Measurements from ENCODE around the gene ATP2B1.
A peak's percentile ranks its signal among the peaks of the same experiment; 100 is the strongest.

Gene ATP2B1

GRCh38 chr12:89575374-89575773 lies 133.3 kb downstream of the ATP2B1 start:
- H3K36me3 ChIP-seq (ENCODE audit: control insufficient read depth in 2 of 2, insufficient read depth in 1 of 2, low read length in 2 of 2), result no peaks in the 10 kb centered on the region
- POLR2A ChIA-PET, result no interaction called here
- H3K27ac ChIP-seq (ENCODE audit: extremely low read depth, low read depth, low read length), result no peak overlapping the region
- H3K9me3 ChIP-seq (ENCODE audit: control insufficient read depth, insufficient read depth, low read depth, low read length), result no peaks in the 10 kb centered on the region
- TF ChIP-seq ZNF629 (tag by site-specific recombination; IDR thresholded peaks at IDR 0.05) (no peak), ZNF416 (tag by site-specific recombination; IDR thresholded peaks at IDR 0.05) (no peak), ZIC2 (tag by site-specific recombination; IDR thresholded peaks at IDR 0.05) (no peak), ZNF510 (tag by site-specific recombination; IDR thresholded peaks at IDR 0.05; ENCODE audit: insufficient replicate concordance) (no peak), ZNF121 (tag by site-specific recombination; IDR thresholded peaks at IDR 0.05) (no peak), PRDM6 (tag by site-specific recombination; IDR thresholded peaks at IDR 0.05) (0 out of 2 replicates have a peak, but pooled peaks have one; percentile 54), KLF7 (tag by site-specific recombination; IDR thresholded peaks at IDR 0.05; ENCODE audit: borderline replicate concordance) (no peak), ZNF341 (tag by site-specific recombination; IDR thresholded peaks at IDR 0.05; ENCODE audit: low read depth) (no peak)
- peaks cover 11% of the 10 kb centered on the region for H3K4me1 ChIP-seq (ENCODE audit: control insufficient read depth, insufficient read depth, low read length)
- no peak overlapping the region for H3K4me3 ChIP-seq (ENCODE audit: low read depth, low read length)
- CTCF ChIA-PET, result no interaction called here

- Histone ChIP-seq H3K27ac (ENCODE audit: extremely low read depth, low read depth, low read length) (no peak overlapping the region), H3K9me3 (ENCODE audit: control insufficient read depth, insufficient read depth, low read depth, low read length) (no peaks in the 10 kb centered on the region), H3K4me1 (ENCODE audit: control insufficient read depth, insufficient read depth, low read length) (peaks cover 11% of the 10 kb centered on the region), H3K36me3 (ENCODE audit: control insufficient read depth in 2 of 2, insufficient read depth in 1 of 2, low read length in 2 of 2) (no peaks in the 10 kb centered on the region), H3K4me3 (ENCODE audit: low read depth, low read length) (no peak overlapping the region)
- TF ChIP-seq MYNN (tag by site-specific recombination; IDR thresholded peaks at IDR 0.05; ENCODE audit: borderline replicate concordance) (no peak), ZNF148 (tag by site-specific recombination; IDR thresholded peaks at IDR 0.05; ENCODE audit: borderline replicate concordance) (no peak), ZNF692 (tag by site-specific recombination; IDR thresholded peaks at IDR 0.05) (no peak), GLI2 (tag by site-specific recombination; IDR thresholded peaks at IDR 0.05; ENCODE audit: borderline replicate concordance, low read depth) (no peak), ZBTB8A (tag by site-specific recombination; IDR thresholded peaks at IDR 0.05) (no peak), GLIS1 (tag by site-specific recombination; IDR thresholded peaks at IDR 0.05) (0 out of 2 replicates have a peak, but pooled peaks have one; percentile 7), ZNF621 (tag by site-specific recombination; IDR thresholded peaks at IDR 0.05) (no peak), ZBTB48 (tag by site-specific recombination; IDR thresholded peaks at IDR 0.05) (no peak), ZNF311 (tag by site-specific recombination; IDR thresholded peaks at IDR 0.05; ENCODE audit: borderline replicate concordance) (no peak), ZBTB44 (tag by site-specific recombination; IDR thresholded peaks at IDR 0.05) (peak; percentile 21; the same call in 1 of the 2 replicates)
- POLR2A ChIA-PET, result no interaction called here
- CTCF ChIA-PET, result no interaction called here
These were observed 133.9 kb downstream of the ATP2B1 start for GRCh38 chr12:89574736-89575208.

Data from HEK293 (cell line).